AG10803 (cell line): ENCODE data around the gene SNX3.

Source experiments
- DNase-seq: peaks from one replicate; pipeline ENCODE4 v3.0.0; 2010; ENCODE audit warnings: low read depth
- H3K4me3 ChIP-seq: 2 replicates; pipeline ENCODE4 v1.5.1; 2011; ENCODE audit warnings: mild to moderate bottlenecking, low read length, control low read depth
- CTCF ChIP-seq: conservative IDR thresholded peaks from 2 replicates; pipeline ENCODE4 v1.5.1; 2011; ENCODE audit warnings: mild to moderate bottlenecking, low read length, control low read depth, inconsistent platforms

SNX3 gene

GRCh38 chr6:108260126-108260808 is 573 bp downstream of the SNX3 start:
- TF ChIP-seq CTCF: no peak
- DNase-seq: peak; percentile 48
- peak overlapping the region; percentile 72 for H3K4me3 ChIP-seq

GRCh38 chr6:108254433-108255410 is 6.1 kb downstream of the SNX3 start:
- H3K4me3 ChIP-seq: no peak overlapping the region
- DNase-seq: no peak
- TF ChIP-seq CTCF: no peak

- H3K4me3 ChIP-seq: no peak overlapping the region
- TF ChIP-seq CTCF: no peak
- DNase-seq: no peak
These were observed 7.6 kb downstream of the SNX3 start for GRCh38 chr6:108253241-108253640.

GRCh38 chr6:108252055-108252454 is 8.8 kb downstream of the SNX3 start:
- no peak for DNase-seq
- no peak overlapping the region for H3K4me3 ChIP-seq
- no peak for TF ChIP-seq CTCF

GRCh38 chr6:108251252-108251651 is 9.6 kb downstream of the SNX3 start:
- DNase-seq: no peak
- H3K4me3 ChIP-seq: no peak overlapping the region
- no peak for TF ChIP-seq CTCF

- DNase-seq: no peak
- H3K4me3 ChIP-seq: no peak overlapping the region
- TF ChIP-seq CTCF: peak; percentile 16; the same call in 1 of the 2 replicates
These were observed 10.5 kb downstream of the SNX3 start for GRCh38 chr6:108250240-108250866.
